Type B pancreatic cell (in vitro differentiated cells): ENCODE data around the gene DNAJB13. TPM values are rescaled to one million over a fixed set of nuclear protein-coding genes. Genes with fewer than 3 reads are reported as not detected.

Experiments used
- DNase-seq: peaks from one replicate; pipeline ENCODE4 v3.0.0; 2021; ENCODE audit warnings: mixed read lengths; ENCODE audit not compliant: unreplicated experiment; ENCODE audit errors: extremely low spot score
- H3K27ac Mint-ChIP-seq: 2 replicates; pipeline ENCODE4 v1.8.0; 2021; ENCODE audit warnings: mild to moderate bottlenecking, mixed read lengths
- H3K27me3 Mint-ChIP-seq: 2 replicates; pipeline ENCODE4 v1.8.0; 2021; ENCODE audit warnings: mixed read lengths
- H3K36me3 Mint-ChIP-seq: 2 replicates; pipeline ENCODE4 v1.8.0; 2021; ENCODE audit warnings: mixed read lengths
- H3K4me1 Mint-ChIP-seq: one replicate; pipeline ENCODE4 v1.8.0; 2021; ENCODE audit warnings: mixed read lengths; ENCODE audit not compliant: unreplicated experiment
- H3K4me3 Mint-ChIP-seq: 2 replicates; pipeline ENCODE4 v1.8.0; 2021; ENCODE audit warnings: mild to moderate bottlenecking, mixed read lengths
- H3K9me3 Mint-ChIP-seq: 2 replicates; pipeline ENCODE4 v1.8.0; 2021; ENCODE audit warnings: mixed read lengths
- CTCF ChIP-seq: fragments of 200-600 bp; sonication (generic); conservative IDR thresholded peaks from 2 replicates; pipeline ENCODE4 v1.5.0; 2021; ENCODE audit warnings: antibody characterized with exemption, mild to moderate bottlenecking
- total RNA-seq: library from RNA; stranded (reverse); gene quantifications from 2 replicates; pipeline ENCODE4 v1.2.1, GENCODE V29; 2021; ENCODE audit warnings: low replicate concordance

The DNAJB13 gene
- total RNA-seq, 1 donor from 2014 or later, result 2.8 TPM

GRCh38 chr11:73914284-73914683, 36.5 kb upstream of the DNAJB13 start:
- H3K36me3 Mint-ChIP-seq, result peaks cover 23% of the 10 kb centered on the region
- TF ChIP-seq CTCF, result no peak
- no peaks in the 10 kb centered on the region for H3K9me3 Mint-ChIP-seq
- H3K4me1 Mint-ChIP-seq, result no peaks in the 10 kb centered on the region
- DNase-seq, result no peak
- H3K4me3 Mint-ChIP-seq, result no peak overlapping the region
- H3K27ac Mint-ChIP-seq, result no peak overlapping the region
- H3K27me3 Mint-ChIP-seq, result no peaks in the 10 kb centered on the region

- Mint-ChIP-seq H3K36me3 (peaks cover 14% of the 10 kb centered on the region), H3K4me3 (no peak overlapping the region), H3K27me3 (no peaks in the 10 kb centered on the region), H3K9me3 (no peaks in the 10 kb centered on the region), H3K4me1 (no peaks in the 10 kb centered on the region), H3K27ac (no peak overlapping the region)
- DNase-seq, result no peak
- no peak for TF ChIP-seq CTCF
Observed at GRCh38 chr11:73916435-73916834, 34.4 kb upstream of the DNAJB13 start.

GRCh38 chr11:73921180-73921579, 29.6 kb upstream of the DNAJB13 start:
- no peak overlapping the region for H3K27ac Mint-ChIP-seq
- no peak overlapping the region for H3K4me3 Mint-ChIP-seq
- H3K9me3 Mint-ChIP-seq, result no peaks in the 10 kb centered on the region
- no peak for DNase-seq
- peaks cover 11% of the 10 kb centered on the region for H3K36me3 Mint-ChIP-seq
- H3K4me1 Mint-ChIP-seq, result no peaks in the 10 kb centered on the region
- H3K27me3 Mint-ChIP-seq, result no peaks in the 10 kb centered on the region
- TF ChIP-seq CTCF, result no peak

- Mint-ChIP-seq H3K4me1 (no peaks in the 10 kb centered on the region), H3K27me3 (no peaks in the 10 kb centered on the region), H3K9me3 (no peaks in the 10 kb centered on the region), H3K27ac (no peak overlapping the region), H3K4me3 (no peak overlapping the region), H3K36me3 (peaks cover 20% of the 10 kb centered on the region)
- no peak for TF ChIP-seq CTCF
- no peak for DNase-seq
Observed at GRCh38 chr11:73929388-73929787, 21.4 kb upstream of the DNAJB13 start.

GRCh38 chr11:73931039-73931645, 19.7 kb upstream of the DNAJB13 start:
- H3K4me1 Mint-ChIP-seq, result no peaks in the 10 kb centered on the region
- H3K36me3 Mint-ChIP-seq, result peaks cover 18% of the 10 kb centered on the region
- no peak for DNase-seq
- no peaks in the 10 kb centered on the region for H3K9me3 Mint-ChIP-seq
- TF ChIP-seq CTCF, result peak; percentile 65
- no peaks in the 10 kb centered on the region for H3K27me3 Mint-ChIP-seq
- no peak overlapping the region for H3K27ac Mint-ChIP-seq
- no peak overlapping the region for H3K4me3 Mint-ChIP-seq

- Mint-ChIP-seq H3K27ac (no peak overlapping the region), H3K9me3 (no peaks in the 10 kb centered on the region), H3K4me1 (no peaks in the 10 kb centered on the region), H3K27me3 (no peaks in the 10 kb centered on the region), H3K4me3 (no peak overlapping the region), H3K36me3 (peaks cover 16% of the 10 kb centered on the region)
- no peak for TF ChIP-seq CTCF
- DNase-seq, result no peak
Observed at GRCh38 chr11:73931951-73932350, 18.9 kb upstream of the DNAJB13 start.
